ENCODE measurements around the gene PDE4D. TPM values are rescaled to one million over a fixed set of nuclear protein-coding genes. Genes with fewer than 3 reads are reported as not detected.

PDE4D gene
- total RNA-seq, 1 donor from 2014 or later = 11.8 TPM

DNA sequence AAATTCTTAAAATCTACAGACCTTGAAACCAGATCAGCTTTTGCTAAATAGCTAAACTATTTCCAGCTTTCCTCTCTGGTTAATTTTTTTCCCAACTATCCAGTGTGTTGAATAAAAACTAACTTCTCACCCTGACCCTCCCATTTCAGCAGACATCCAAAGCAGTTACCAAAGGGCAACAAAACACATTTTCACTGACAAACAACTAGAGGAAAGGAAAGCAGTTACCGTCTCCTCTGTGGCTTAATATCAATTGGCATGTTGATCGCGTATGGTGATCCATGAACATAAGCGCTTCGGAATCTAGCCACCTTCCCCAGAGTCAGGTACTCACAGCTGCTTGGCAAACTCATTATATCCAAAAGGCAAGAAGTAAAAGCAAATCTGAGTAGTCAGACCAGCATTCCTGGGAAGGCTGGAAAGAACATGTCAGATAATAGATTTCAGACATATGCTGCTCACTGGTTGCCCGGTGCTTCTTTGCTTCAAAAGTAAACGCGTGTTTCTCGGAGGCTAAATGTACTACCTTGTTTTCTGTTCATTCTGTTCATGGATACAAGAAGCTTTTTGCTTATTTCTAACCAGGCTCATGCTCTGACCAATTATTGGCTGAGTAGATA is 463.4 kb downstream of the PDE4D start:
- H3K4me1 Mint-ChIP-seq = no peaks in the 10 kb centered on the region
- TF ChIP-seq CTCF (conservative IDR thresholded peaks at IDR 0.05) = no peak
- no peaks in the 10 kb centered on the region for H3K9me3 Mint-ChIP-seq
- no peaks in the 10 kb centered on the region for H3K27me3 Mint-ChIP-seq (ENCODE audit: low read depth)
- H3K4me3 Mint-ChIP-seq = no peak overlapping the region
- no peak for DNase-seq (ENCODE audit: low read depth, low spot score)
- H3K36me3 Mint-ChIP-seq (ENCODE audit: low read depth) = no peaks in the 10 kb centered on the region
- no peak overlapping the region for H3K27ac Mint-ChIP-seq (ENCODE audit: unreplicated experiment)

- H3K27me3 Mint-ChIP-seq (ENCODE audit: low read depth) = no peaks in the 10 kb centered on the region
- H3K4me1 Mint-ChIP-seq = no peaks in the 10 kb centered on the region
- no peak overlapping the region for H3K4me3 Mint-ChIP-seq
- no peaks in the 10 kb centered on the region for H3K9me3 Mint-ChIP-seq
- DNase-seq (ENCODE audit: low read depth, low spot score) = no peak
- no peaks in the 10 kb centered on the region for H3K36me3 Mint-ChIP-seq (ENCODE audit: low read depth)
- TF ChIP-seq CTCF (conservative IDR thresholded peaks at IDR 0.05) = no peak
- no peak overlapping the region for H3K27ac Mint-ChIP-seq (ENCODE audit: unreplicated experiment)
These were observed 465.1 kb downstream of the PDE4D start for GRCh38 chr5:59428391-59428790.

DNA sequence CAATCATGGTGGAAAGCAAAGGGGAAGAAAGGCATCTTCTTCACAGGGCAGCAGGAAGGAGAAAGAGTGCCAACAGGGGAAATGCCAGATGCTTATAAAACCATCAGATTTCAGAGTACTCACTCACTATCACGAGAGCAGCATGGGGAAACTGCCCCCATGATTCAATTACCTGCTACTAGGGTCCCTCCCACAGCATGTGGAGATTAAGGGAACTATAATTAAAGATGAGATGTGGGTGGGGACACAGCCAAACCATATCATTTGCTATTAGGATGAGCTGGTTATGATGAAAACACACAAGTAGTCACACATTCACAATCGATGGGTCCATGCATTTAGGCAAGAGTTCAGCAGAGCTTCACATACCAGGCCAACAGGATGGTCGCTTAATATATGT is 469.0 kb downstream of the PDE4D start:
- Mint-ChIP-seq H3K4me1 (no peaks in the 10 kb centered on the region), H3K27ac (ENCODE audit: unreplicated experiment) (no peak overlapping the region), H3K27me3 (ENCODE audit: low read depth) (no peaks in the 10 kb centered on the region), H3K9me3 (peaks cover 2% of the 10 kb centered on the region), H3K36me3 (ENCODE audit: low read depth) (no peaks in the 10 kb centered on the region), H3K4me3 (no peak overlapping the region)
- no peak for TF ChIP-seq CTCF (conservative IDR thresholded peaks at IDR 0.05)
- DNase-seq (ENCODE audit: low read depth, low spot score) = no peak

GRCh38 chr5:59423021-59423420 is 470.5 kb downstream of the PDE4D start:
- Mint-ChIP-seq H3K4me1 (no peaks in the 10 kb centered on the region), H3K36me3 (ENCODE audit: low read depth) (no peaks in the 10 kb centered on the region), H3K9me3 (peaks cover 2% of the 10 kb centered on the region), H3K27ac (ENCODE audit: unreplicated experiment) (no peak overlapping the region), H3K27me3 (ENCODE audit: low read depth) (no peaks in the 10 kb centered on the region), H3K4me3 (no peak overlapping the region)
- no peak for TF ChIP-seq CTCF (conservative IDR thresholded peaks at IDR 0.05)
- no peak for DNase-seq (ENCODE audit: low read depth, low spot score)

DNA sequence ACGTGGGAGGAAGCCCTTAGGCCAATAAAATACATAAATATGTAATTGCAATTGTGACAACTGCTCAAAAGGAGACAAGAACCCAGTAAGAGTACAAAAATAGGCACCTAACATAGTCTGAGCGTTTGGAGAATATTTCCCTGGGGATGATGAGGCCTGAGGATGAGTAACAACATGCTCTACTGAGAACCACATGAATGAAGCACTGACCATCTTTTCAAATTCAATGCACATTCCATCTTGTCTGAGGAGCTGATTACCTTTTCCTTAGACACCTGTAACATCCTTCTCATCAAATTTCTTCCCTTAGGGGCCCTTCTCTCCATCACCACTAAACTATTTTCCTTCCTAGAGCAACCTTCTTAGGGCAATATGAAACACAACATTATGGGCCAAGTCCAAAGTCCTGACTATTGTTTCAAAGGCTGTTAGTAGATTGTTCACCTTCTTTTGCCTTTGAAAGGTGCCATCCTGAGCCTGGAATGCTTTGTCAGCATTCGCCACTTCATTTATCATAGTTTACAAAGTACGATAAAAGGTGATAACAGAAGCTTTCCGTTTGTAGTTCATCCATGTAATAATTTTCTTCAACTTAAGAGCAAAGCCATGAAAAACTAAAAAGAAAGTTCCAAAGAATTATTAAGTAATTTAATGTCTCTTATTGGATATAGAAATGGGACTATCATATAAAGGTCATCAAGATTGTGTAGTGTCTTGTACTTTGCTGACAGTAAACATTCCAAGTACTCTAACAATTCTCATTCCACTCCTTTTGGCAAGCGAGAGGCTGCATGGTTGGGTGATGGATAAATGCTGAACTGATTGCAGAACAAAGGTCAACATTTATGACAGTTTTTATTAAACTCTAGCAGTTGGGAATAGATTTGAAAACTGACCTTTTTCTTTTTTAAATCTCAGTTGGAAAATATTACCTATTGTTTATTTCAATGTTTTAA is 471.3 kb downstream of the PDE4D start:
- no peak for DNase-seq (ENCODE audit: low read depth, low spot score)
- no peak for TF ChIP-seq CTCF (conservative IDR thresholded peaks at IDR 0.05)
- no peaks in the 10 kb centered on the region for H3K36me3 Mint-ChIP-seq (ENCODE audit: low read depth)
- no peaks in the 10 kb centered on the region for H3K27me3 Mint-ChIP-seq (ENCODE audit: low read depth)
- H3K4me3 Mint-ChIP-seq = no peak overlapping the region
- H3K4me1 Mint-ChIP-seq = no peaks in the 10 kb centered on the region
- no peak overlapping the region for H3K27ac Mint-ChIP-seq (ENCODE audit: unreplicated experiment)
- H3K9me3 Mint-ChIP-seq = peaks cover 2% of the 10 kb centered on the region
